ENCODE results near the gene TENM4. TPM values are rescaled to one million over a fixed set of nuclear protein-coding genes. Genes with fewer than 3 reads are reported as not detected.

The TENM4 gene
- total RNA-seq, 1 experiment from 2014 or later, result 0.39 TPM

DNA sequence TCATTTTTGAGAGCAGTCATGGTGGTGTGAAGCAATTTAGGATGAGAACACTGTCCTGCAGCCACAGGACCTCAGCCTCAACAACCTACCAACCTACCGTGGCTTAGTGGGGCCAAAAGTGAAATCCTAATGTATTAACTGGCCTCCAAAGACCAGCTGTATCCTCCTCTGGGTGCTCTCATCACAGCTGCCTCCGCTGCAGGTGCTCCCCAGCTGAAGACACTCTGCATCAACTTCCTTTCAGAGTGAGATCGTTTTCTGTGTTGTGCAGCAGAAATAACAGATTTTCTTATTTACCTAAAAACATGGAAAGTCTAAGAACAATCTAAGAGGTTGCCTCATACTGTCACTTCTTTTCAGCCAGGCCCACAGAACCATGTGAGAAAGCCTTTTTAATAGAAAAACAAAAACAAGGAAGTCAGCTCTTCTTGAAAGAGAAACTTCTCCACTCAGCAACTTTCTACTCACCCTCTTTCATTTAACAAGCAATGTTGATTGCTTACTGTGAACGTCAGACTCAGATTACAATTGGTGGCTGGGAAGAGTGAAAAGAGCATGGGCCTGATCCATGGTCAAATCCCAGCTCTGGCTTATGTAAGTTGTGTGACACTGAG, 136.1 kb downstream of the TENM4 start:
- intact Hi-C loops (cut with micrococcal nuclease; ENCODE audit: unreplicated experiment), result no loop called here
- no peaks in the 10 kb centered on the region for H3K9me3 ChIP-seq (ENCODE audit: control insufficient read depth, insufficient read depth, low read depth, low read length)
- no peak overlapping the region for H3K27ac ChIP-seq (ENCODE audit: low read length)
- ChIA-PET CTCF (no interaction called here), POLR2A (no interaction called here)
- H3K36me3 ChIP-seq (ENCODE audit: control insufficient read depth, insufficient read depth, low read length), result no peaks in the 10 kb centered on the region
- ATAC-seq (no peak), DNase-seq (ENCODE audit: low read depth, low spot score) (no peak)
- no TSS peak for BruUV-seq (replicated peaks)
- in situ Hi-C loops (cut with HindIII; ENCODE audit: low pct_unique_long_range_greater_than_20kb, low sequenced_read_pairs), result no loop called here
- no peaks in the 10 kb centered on the region for H3K4me1 ChIP-seq (ENCODE audit: control insufficient read depth, insufficient read depth, low read length)
- H3K27me3 ChIP-seq (ENCODE audit: control insufficient read depth, insufficient read depth, low read length), result no peaks in the 10 kb centered on the region
- TF ChIP-seq TCF7L2 (IDR thresholded peaks at IDR 0.05; ENCODE audit: low read depth, low read length), result no peak
- TF ChIP-seq SIN3A (IDR thresholded peaks at IDR 0.05; ENCODE audit: borderline replicate concordance, insufficient read depth, low read depth, low read length), result no peak
- TF ChIP-seq POLR2AphosphoS5 (IDR thresholded peaks at IDR 0.05; ENCODE audit: low read depth, low read length), result no peak
- TF ChIP-seq, protein P1, sequence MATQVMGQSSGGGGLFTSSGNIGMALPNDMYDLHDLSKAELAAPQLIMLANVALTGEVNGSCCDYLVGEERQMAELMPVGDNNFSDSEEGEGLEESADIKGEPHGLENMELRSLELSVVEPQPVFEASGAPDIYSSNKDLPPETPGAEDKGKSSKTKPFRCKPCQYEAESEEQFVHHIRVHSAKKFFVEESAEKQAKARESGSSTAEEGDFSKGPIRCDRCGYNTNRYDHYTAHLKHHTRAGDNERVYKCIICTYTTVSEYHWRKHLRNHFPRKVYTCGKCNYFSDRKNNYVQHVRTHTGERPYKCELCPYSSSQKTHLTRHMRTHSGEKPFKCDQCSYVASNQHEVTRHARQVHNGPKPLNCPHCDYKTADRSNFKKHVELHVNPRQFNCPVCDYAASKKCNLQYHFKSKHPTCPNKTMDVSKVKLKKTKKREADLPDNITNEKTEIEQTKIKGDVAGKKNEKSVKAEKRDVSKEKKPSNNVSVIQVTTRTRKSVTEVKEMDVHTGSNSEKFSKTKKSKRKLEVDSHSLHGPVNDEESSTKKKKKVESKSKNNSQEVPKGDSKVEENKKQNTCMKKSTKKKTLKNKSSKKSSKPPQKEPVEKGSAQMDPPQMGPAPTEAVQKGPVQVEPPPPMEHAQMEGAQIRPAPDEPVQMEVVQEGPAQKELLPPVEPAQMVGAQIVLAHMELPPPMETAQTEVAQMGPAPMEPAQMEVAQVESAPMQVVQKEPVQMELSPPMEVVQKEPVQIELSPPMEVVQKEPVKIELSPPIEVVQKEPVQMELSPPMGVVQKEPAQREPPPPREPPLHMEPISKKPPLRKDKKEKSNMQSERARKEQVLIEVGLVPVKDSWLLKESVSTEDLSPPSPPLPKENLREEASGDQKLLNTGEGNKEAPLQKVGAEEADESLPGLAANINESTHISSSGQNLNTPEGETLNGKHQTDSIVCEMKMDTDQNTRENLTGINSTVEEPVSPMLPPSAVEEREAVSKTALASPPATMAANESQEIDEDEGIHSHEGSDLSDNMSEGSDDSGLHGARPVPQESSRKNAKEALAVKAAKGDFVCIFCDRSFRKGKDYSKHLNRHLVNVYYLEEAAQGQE (IDR thresholded peaks at IDR 0.05; ENCODE audit: insufficient read depth in 1 of 2, low read depth in 2 of 2, low read length in 1 of 2), result no peak
- TF ChIP-seq, protein P2, sequence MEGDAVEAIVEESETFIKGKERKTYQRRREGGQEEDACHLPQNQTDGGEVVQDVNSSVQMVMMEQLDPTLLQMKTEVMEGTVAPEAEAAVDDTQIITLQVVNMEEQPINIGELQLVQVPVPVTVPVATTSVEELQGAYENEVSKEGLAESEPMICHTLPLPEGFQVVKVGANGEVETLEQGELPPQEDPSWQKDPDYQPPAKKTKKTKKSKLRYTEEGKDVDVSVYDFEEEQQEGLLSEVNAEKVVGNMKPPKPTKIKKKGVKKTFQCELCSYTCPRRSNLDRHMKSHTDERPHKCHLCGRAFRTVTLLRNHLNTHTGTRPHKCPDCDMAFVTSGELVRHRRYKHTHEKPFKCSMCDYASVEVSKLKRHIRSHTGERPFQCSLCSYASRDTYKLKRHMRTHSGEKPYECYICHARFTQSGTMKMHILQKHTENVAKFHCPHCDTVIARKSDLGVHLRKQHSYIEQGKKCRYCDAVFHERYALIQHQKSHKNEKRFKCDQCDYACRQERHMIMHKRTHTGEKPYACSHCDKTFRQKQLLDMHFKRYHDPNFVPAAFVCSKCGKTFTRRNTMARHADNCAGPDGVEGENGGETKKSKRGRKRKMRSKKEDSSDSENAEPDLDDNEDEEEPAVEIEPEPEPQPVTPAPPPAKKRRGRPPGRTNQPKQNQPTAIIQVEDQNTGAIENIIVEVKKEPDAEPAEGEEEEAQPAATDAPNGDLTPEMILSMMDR (IDR thresholded peaks at IDR 0.05), result no peak
- H3K4me3 ChIP-seq (ENCODE audit: low read depth in 2 of 2, low read length in 2 of 2), result no peak overlapping the region

DNA sequence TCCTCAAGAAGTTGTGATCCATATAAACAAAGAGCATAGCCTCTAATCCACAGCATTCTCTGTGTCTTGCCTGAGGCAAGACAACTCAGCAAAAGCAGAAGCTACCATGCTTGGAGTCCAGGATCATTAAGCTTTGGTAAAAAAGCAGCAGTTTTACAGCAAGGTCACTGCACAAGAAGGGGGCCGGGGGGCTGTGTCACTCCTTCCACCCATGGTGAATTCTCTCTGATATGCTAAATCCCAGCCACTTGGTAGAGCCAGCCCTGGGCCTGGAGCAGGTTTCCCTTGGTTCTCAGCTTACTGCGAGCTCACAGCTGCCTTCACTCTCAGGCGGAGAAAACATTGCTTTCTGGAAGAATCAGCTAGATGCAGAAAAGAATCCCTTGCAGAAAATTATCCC, 144.7 kb downstream of the TENM4 start:
- no TSS peak for BruUV-seq (replicated peaks)
- Histone ChIP-seq H3K4me1 (ENCODE audit: control insufficient read depth, insufficient read depth, low read length) (no peaks in the 10 kb centered on the region), H3K36me3 (ENCODE audit: control insufficient read depth, insufficient read depth, low read length) (no peaks in the 10 kb centered on the region), H3K4me3 (ENCODE audit: low read depth in 2 of 2, low read length in 2 of 2) (no peak overlapping the region), H3K27me3 (ENCODE audit: control insufficient read depth, insufficient read depth, low read length) (no peaks in the 10 kb centered on the region), H3K27ac (ENCODE audit: low read length) (no peak overlapping the region), H3K9me3 (ENCODE audit: control insufficient read depth, insufficient read depth, low read depth, low read length) (no peaks in the 10 kb centered on the region)
- no peak for DNase-seq (ENCODE audit: low read depth, low spot score)
- TF ChIP-seq POLR2AphosphoS5 (IDR thresholded peaks at IDR 0.05; ENCODE audit: low read depth, low read length) (no peak), TCF7L2 (IDR thresholded peaks at IDR 0.05; ENCODE audit: low read depth, low read length) (no peak), SIN3A (IDR thresholded peaks at IDR 0.05; ENCODE audit: borderline replicate concordance, insufficient read depth, low read depth, low read length) (no peak)
- TF ChIP-seq, protein P1 (IDR thresholded peaks at IDR 0.05; ENCODE audit: insufficient read depth in 1 of 2, low read depth in 2 of 2, low read length in 1 of 2), result no peak
- TF ChIP-seq, protein P2 (IDR thresholded peaks at IDR 0.05), result no peak
- ChIA-PET POLR2A (no interaction called here), CTCF (interaction anchor here (0.5 kb wide), 1 partner anchor 237 kb away, joined by 5 read pairs; no protein-coding TSS in a partner anchor)
- intact Hi-C loops (cut with micrococcal nuclease; ENCODE audit: unreplicated experiment) (no loop called here), in situ Hi-C loops (cut with HindIII; ENCODE audit: low pct_unique_long_range_greater_than_20kb, low sequenced_read_pairs) (no loop called here)
- no peak for ATAC-seq
